Ovary (tissue), 3 donors: ENCODE measurements around the gene ICAM5.

Source experiments
- EP300 ChIP-seq: sonication (generic); formaldehyde crosslinking; IDR thresholded peaks from one replicate; pipeline ENCODE4 v1.6.1; 2017; ENCODE audit warnings: antibody characterized with exemption
- POLR2A ChIP-seq: fragments of 450-650 bp; IDR thresholded peaks from one replicate; pipeline ENCODE4 v1.6.1; 2017; ENCODE audit warnings: antibody characterized with exemption, mild to moderate bottlenecking, moderate library complexity
- TF ChIP-seq, protein P1 (sequence below), 3 donors: fragments of 450-650 bp in 2 of 3; fragments of 200-600 bp in 1 of 3; IDR thresholded peaks; one replicate each; pipeline versions ENCODE4 v1.5.1 to v1.8.0; 2016 to 2022; ENCODE audit warnings: antibody characterized with exemption in 3 of 3, mild to moderate bottlenecking in 1 of 3
- donor health status: DM: no; HTN: no; CAD: no.

DNA sequence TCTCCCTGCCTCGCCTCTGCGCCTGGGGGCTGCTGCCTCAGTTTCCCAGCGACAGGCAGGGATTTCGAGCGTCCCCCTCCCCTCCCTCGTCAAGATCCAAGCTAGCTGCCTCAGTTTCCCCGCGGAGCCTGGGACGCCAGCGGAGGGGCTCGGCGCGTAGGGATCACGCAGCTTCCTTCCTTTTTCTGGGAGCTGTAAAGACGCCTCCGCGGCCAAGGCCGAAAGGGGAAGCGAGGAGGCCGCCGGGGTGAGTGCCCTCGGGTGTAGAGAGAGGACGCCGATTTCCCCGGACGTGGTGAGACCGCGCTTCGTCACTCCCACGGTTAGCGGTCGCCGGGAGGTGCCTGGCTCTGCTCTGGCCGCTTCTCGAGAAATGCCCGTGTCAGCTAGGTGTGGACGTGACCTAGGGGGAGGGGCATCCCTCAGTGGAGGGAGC lies 19.6 kb upstream of the ICAM5 start:
- TF ChIP-seq, protein P1, sequence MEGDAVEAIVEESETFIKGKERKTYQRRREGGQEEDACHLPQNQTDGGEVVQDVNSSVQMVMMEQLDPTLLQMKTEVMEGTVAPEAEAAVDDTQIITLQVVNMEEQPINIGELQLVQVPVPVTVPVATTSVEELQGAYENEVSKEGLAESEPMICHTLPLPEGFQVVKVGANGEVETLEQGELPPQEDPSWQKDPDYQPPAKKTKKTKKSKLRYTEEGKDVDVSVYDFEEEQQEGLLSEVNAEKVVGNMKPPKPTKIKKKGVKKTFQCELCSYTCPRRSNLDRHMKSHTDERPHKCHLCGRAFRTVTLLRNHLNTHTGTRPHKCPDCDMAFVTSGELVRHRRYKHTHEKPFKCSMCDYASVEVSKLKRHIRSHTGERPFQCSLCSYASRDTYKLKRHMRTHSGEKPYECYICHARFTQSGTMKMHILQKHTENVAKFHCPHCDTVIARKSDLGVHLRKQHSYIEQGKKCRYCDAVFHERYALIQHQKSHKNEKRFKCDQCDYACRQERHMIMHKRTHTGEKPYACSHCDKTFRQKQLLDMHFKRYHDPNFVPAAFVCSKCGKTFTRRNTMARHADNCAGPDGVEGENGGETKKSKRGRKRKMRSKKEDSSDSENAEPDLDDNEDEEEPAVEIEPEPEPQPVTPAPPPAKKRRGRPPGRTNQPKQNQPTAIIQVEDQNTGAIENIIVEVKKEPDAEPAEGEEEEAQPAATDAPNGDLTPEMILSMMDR (IDR thresholded peaks at IDR 0.05): no peak
- no peak for TF ChIP-seq POLR2A
- TF ChIP-seq EP300: no peak
